CD14-positive monocyte (primary cell): ENCODE measurements around the gene MAGEA8. TPM values are rescaled to one million over a fixed set of nuclear protein-coding genes. Genes with fewer than 3 reads are reported as not detected.

Experiments used
- DNase-seq, 3 donors: peaks; one replicate each; pipeline ENCODE4 v3.0.0-alpha.2; 2011 to 2022
- H2AFZ ChIP-seq: 2 replicates; pipeline ENCODE4 v1.6.0; 2012; ENCODE audit warnings: mild to moderate bottlenecking, low read depth, low read length, inconsistent platforms; ENCODE audit not compliant: insufficient read depth, poor library complexity, severe bottlenecking
- H3K27ac ChIP-seq, 2 donors: 1 replicate in 1 of 2; 2 replicates in 1 of 2; pipeline ENCODE4 v1.5.1; 2012 to 2013; ENCODE audit warnings: low read length in 2 of 2, control low read depth in 1 of 2, inconsistent platforms in 1 of 2, low read depth in 1 of 2, mild to moderate bottlenecking in 1 of 2
- H3K27me3 ChIP-seq, 2 donors: one replicate each; pipeline versions ENCODE4 v1.6.0 to v1.6.1; 2011 to 2013; ENCODE audit warnings: low read length in 2 of 2; ENCODE audit not compliant: control insufficient read depth in 2 of 2, insufficient read depth in 2 of 2
- H3K36me3 ChIP-seq, 2 donors: replicated peaks in 1 of 2; 1 replicate in 1 of 2; 2 replicates in 1 of 2; pipeline versions ENCODE4 v1.5.1 to v1.6.1; 2012 to 2013; ENCODE audit warnings: low read length in 2 of 2, control low read depth in 1 of 2, inconsistent platforms in 1 of 2, mild to moderate bottlenecking in 1 of 2; ENCODE audit not compliant: insufficient read depth in 2 of 2, control insufficient read depth in 1 of 2
- H3K4me1 ChIP-seq, 2 donors: 1 replicate in 1 of 2; 2 replicates in 1 of 2; pipeline versions ENCODE4 v1.5.1 to v1.6.1; 2012 to 2013; ENCODE audit warnings: low read length in 2 of 2, control low read depth in 1 of 2, inconsistent platforms in 1 of 2, mild to moderate bottlenecking in 1 of 2, moderate library complexity in 1 of 2; ENCODE audit not compliant: insufficient read depth in 2 of 2, control insufficient read depth in 1 of 2
- H3K4me2 ChIP-seq: replicated peaks from 2 replicates; pipeline ENCODE3; 2012; ENCODE audit warnings: low read length, moderate library complexity, mild to moderate bottlenecking; ENCODE audit not compliant: poor library complexity, severe bottlenecking; ENCODE audit errors: extremely low read depth
- H3K4me3 ChIP-seq, 3 experiments: fragments of 200-600 bp in 1 of 3; sonication (generic) in 1 of 3; replicated peaks in 1 of 3; 1 replicate in 2 of 3; 2 replicates in 1 of 3; pipeline ENCODE4 v1.5.1; 2011 to 2013; ENCODE audit warnings: low read length in 3 of 3, mild to moderate bottlenecking in 3 of 3, control low read depth in 2 of 3, low read depth in 2 of 3, inconsistent platforms in 1 of 3, moderate library complexity in 1 of 3
- H3K79me2 ChIP-seq: 2 replicates; pipeline ENCODE4 v1.6.0; 2012; ENCODE audit warnings: mild to moderate bottlenecking, control low read depth, inconsistent platforms, low read length, moderate library complexity; ENCODE audit not compliant: insufficient read depth
- H3K9ac ChIP-seq: 2 replicates; pipeline ENCODE4 v1.6.0; 2017; ENCODE audit warnings: low read length, mild to moderate bottlenecking; ENCODE audit not compliant: insufficient read depth, poor library complexity, severe bottlenecking
- H3K9me3 ChIP-seq, 2 donors: replicated peaks in 1 of 2; 1 replicate in 1 of 2; 2 replicates in 1 of 2; pipeline versions ENCODE4 v1.5.1 to v1.6.1; 2012 to 2013; ENCODE audit warnings: low read length in 2 of 2, control low read depth in 1 of 2; ENCODE audit not compliant: control insufficient read depth in 1 of 2, insufficient read depth in 1 of 2
- H4K20me1 ChIP-seq: 2 replicates; pipeline ENCODE4 v1.6.0; 2012; ENCODE audit warnings: mild to moderate bottlenecking, low read length, control low read depth, moderate library complexity; ENCODE audit not compliant: insufficient read depth
- H3K27ac Mint-ChIP-seq, 7 donors: one replicate each; pipeline ENCODE4 v1.8.0; 2020; ENCODE audit warnings: mild to moderate bottlenecking in 7 of 7, mixed read lengths in 7 of 7, moderate library complexity in 6 of 7, inconsistent platforms in 2 of 7
- H3K27me3 Mint-ChIP-seq, 3 donors: one replicate each; pipeline ENCODE4 v1.8.0; 2021 to 2022; ENCODE audit warnings: low read depth in 3 of 3, mild to moderate bottlenecking in 3 of 3, mixed read lengths in 3 of 3, moderate library complexity in 3 of 3, inconsistent platforms in 1 of 3
- H3K36me3 Mint-ChIP-seq, 2 donors: one replicate each; pipeline ENCODE4 v1.8.0; 2020; ENCODE audit warnings: mixed read lengths in 2 of 2, inconsistent platforms in 1 of 2, mild to moderate bottlenecking in 1 of 2
- H3K4me1 Mint-ChIP-seq: one replicate; pipeline ENCODE4 v1.8.0; 2020; ENCODE audit warnings: mild to moderate bottlenecking, mixed read lengths
- H3K4me3 Mint-ChIP-seq, 2 donors: one replicate each; pipeline ENCODE4 v1.8.0; 2020; ENCODE audit warnings: mild to moderate bottlenecking in 2 of 2, mixed read lengths in 2 of 2, moderate library complexity in 1 of 2
- H3K9me3 Mint-ChIP-seq, 7 donors: one replicate each; pipeline ENCODE4 v1.8.0; 2020 to 2022; ENCODE audit warnings: mixed read lengths in 7 of 7, mild to moderate bottlenecking in 6 of 7, moderate library complexity in 6 of 7, inconsistent platforms in 2 of 7
- WGBS: methylation state at CpG from one replicate; pipeline ENCODE4 v1.1.5; 2013; ENCODE audit warnings: missing lambda C conversion rate; ENCODE audit not compliant: insufficient coverage; 5-methylcytosine and 5-hydroxymethylcytosine counted together
- intact Hi-C, 2 donors: fragments of 100-400 bp; cut with micrococcal nuclease; formaldehyde crosslinking; loops; one replicate each; pipeline versions ENCODE4 v1.15.0 to v1.15.1; 2023
- polyA plus RNA-seq, 3 donors: library from polyadenylated mRNA; depleted of rRNA in 1 of 3; unstranded in 2 of 3; stranded (reverse) in 1 of 3; fragments of 300-500 nt in 2 of 3; fragments of >200 nt in 1 of 3; fragmentation: Illumina TruSeq in 2 of 3; gene quantifications; 1 replicate in 2 of 3; 2 replicates in 1 of 3; pipeline ENCODE4 v1.2.3, GENCODE V29; 2012 to 2021
- TF ChIP-seq, protein P1 (sequence below): fragments of 200-600 bp; IDR thresholded peaks from one replicate; pipeline ENCODE4 v1.8.0; 2022; ENCODE audit warnings: antibody characterized with exemption, mild to moderate bottlenecking

Gene MAGEA8
- polyA plus RNA-seq, 3 donors, result not detected

DNA sequence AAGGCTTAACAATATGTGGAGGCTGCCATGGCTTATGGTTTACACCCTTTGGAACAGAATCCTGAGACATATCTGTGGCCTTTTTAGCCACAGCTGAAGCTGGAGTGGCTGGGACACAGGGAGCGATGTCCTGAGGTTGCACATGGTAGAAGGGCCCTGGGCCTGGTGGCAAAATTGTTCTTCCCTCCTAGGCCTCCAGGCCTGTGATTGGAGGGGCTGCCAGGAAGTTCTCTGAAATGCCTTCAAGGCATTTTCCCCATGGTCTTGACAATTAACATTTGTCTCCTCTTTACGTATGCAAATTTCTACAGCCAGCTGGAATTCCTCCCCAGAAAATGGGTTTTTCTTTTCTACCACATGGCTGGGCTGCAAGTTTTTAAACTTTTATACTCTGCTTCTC lies 39.1 kb upstream of the MAGEA8 start:
- Histone ChIP-seq H3K9me3 (no peaks in the 10 kb centered on the region), H3K79me2 (no peaks in the 10 kb centered on the region), H3K36me3 (no peaks in the 10 kb centered on the region), H3K4me1 (no peaks in the 10 kb centered on the region), H3K27me3 (no peaks in the 10 kb centered on the region), H3K9ac (no peak overlapping the region), H4K20me1 (no peaks in the 10 kb centered on the region), H3K4me3 (no peak overlapping the region), H3K4me2 (no peak overlapping the region), H3K27ac (no peak overlapping the region), H2AFZ (no peak overlapping the region)
- no peaks in the 10 kb centered on the region for H3K4me1 Mint-ChIP-seq
- WGBS, result no CpG with 5 or more reads among the region's 2 CpGs
- no peaks in the 10 kb centered on the region for H3K36me3 Mint-ChIP-seq
- no peak overlapping the region for H3K4me3 Mint-ChIP-seq
- peaks cover 0 to 4% (median 0%) of the 10 kb centered on the region in 7 donors for H3K9me3 Mint-ChIP-seq
- H3K27me3 Mint-ChIP-seq, result peaks cover 0 to 2% (median 1%) of the 10 kb centered on the region in 3 donors
- DNase-seq, result no peak
- intact Hi-C loops, result no loop called here
- TF ChIP-seq, protein P1, sequence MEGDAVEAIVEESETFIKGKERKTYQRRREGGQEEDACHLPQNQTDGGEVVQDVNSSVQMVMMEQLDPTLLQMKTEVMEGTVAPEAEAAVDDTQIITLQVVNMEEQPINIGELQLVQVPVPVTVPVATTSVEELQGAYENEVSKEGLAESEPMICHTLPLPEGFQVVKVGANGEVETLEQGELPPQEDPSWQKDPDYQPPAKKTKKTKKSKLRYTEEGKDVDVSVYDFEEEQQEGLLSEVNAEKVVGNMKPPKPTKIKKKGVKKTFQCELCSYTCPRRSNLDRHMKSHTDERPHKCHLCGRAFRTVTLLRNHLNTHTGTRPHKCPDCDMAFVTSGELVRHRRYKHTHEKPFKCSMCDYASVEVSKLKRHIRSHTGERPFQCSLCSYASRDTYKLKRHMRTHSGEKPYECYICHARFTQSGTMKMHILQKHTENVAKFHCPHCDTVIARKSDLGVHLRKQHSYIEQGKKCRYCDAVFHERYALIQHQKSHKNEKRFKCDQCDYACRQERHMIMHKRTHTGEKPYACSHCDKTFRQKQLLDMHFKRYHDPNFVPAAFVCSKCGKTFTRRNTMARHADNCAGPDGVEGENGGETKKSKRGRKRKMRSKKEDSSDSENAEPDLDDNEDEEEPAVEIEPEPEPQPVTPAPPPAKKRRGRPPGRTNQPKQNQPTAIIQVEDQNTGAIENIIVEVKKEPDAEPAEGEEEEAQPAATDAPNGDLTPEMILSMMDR, result no peak
- H3K27ac Mint-ChIP-seq, result no peak overlapping the region

DNA sequence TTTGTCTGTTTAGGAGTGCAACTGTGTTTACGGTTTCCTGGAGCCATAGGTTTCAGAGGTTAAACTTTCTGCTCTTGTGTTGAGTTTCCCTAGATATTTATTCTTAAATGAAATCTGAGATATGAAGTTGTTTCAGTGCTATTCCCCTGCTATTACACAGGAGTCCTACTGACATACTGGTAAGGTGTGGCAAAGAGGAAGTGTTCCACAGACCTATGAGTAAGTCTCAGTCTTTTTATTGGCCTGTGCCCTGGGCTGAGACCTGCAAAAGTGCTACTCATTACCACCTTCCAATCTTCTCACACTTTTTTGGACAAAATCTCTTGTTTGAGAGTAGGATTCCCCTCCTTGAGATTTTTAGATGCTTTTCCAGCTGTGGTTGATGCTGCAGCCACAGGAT lies 35.6 kb upstream of the MAGEA8 start:
- no peak overlapping the region for H3K4me3 Mint-ChIP-seq
- no peak overlapping the region for H3K27ac ChIP-seq
- no peak overlapping the region for H3K9ac ChIP-seq
- no peak overlapping the region for H3K4me3 ChIP-seq
- no peak for DNase-seq
- no peaks in the 10 kb centered on the region for H3K36me3 Mint-ChIP-seq
- H3K4me1 ChIP-seq, result no peaks in the 10 kb centered on the region
- H3K36me3 ChIP-seq, result no peaks in the 10 kb centered on the region
- H3K4me2 ChIP-seq, result no peak overlapping the region
- H4K20me1 ChIP-seq, result no peaks in the 10 kb centered on the region
- no peaks in the 10 kb centered on the region for H3K9me3 ChIP-seq
- H3K79me2 ChIP-seq, result no peaks in the 10 kb centered on the region
- no peak overlapping the region for H3K27ac Mint-ChIP-seq
- intact Hi-C loops, result no loop called here
- H2AFZ ChIP-seq, result no peak overlapping the region
- H3K4me1 Mint-ChIP-seq, result no peaks in the 10 kb centered on the region
- H3K27me3 Mint-ChIP-seq, result peaks cover 0 to 2% (median 1%) of the 10 kb centered on the region in 3 donors
- H3K9me3 Mint-ChIP-seq, result peaks cover 0 to 4% (median 0%) of the 10 kb centered on the region in 7 donors
- TF ChIP-seq, protein P1, result no peak
- H3K27me3 ChIP-seq, result no peaks in the 10 kb centered on the region
- no CpG with 5 or more reads among the region's 1 CpG for WGBS
